ENCODE data around the gene RDH5.
A peak's percentile ranks its signal among the peaks of the same experiment; 100 is the strongest.

The RDH5 gene

GRCh38 chr12:55728939-55729818, 9.0 kb downstream of the RDH5 start, which contains the start of gene CD63:
TSS of gene CD63 (minus strand) at chr12:55729009. CDS start at chr12:55728341, 668 bp downstream.
- Histone ChIP-seq H3K27ac (ENCODE audit: low read length) (no peak within 1 kb of the TSS), H3K9me3 (ENCODE audit: control insufficient read depth, insufficient read depth, low read length) (no peaks in the 10 kb centered on the region), H3K27me3 (ENCODE audit: control insufficient read depth, insufficient read depth, low read length) (no peaks in the 10 kb centered on the region), H3K4me3 (ENCODE audit: low read length) (peak within 1 kb of the TSS; percentile 68), H3K4me1 (ENCODE audit: control insufficient read depth, insufficient read depth, low read length) (0 out of 2 replicates have a peak, but pooled peaks cover 1% of the 10 kb centered on the region), H3K36me3 (ENCODE audit: control insufficient read depth, insufficient read depth, low read length) (peaks cover 5% of the 10 kb centered on the region)
- no CpG with 5 or more reads among the region's 61 CpGs for WGBS (ENCODE audit: insufficient coverage, insufficient read length)
- DNase-seq (ENCODE audit: low read depth, low spot score) = no peak

GRCh38 chr12:55729819-55730818, 9.9 kb downstream of the RDH5 start:
- Histone ChIP-seq H3K4me1 (ENCODE audit: control insufficient read depth, insufficient read depth, low read length) (0 out of 2 replicates have a peak, but pooled peaks cover 1% of the 10 kb centered on the region), H3K4me3 (ENCODE audit: low read length) (peak overlapping the region; percentile 68; the same call in 1 of the 2 replicates), H3K27me3 (ENCODE audit: control insufficient read depth, insufficient read depth, low read length) (no peaks in the 10 kb centered on the region), H3K36me3 (ENCODE audit: control insufficient read depth, insufficient read depth, low read length) (peaks cover 3% of the 10 kb centered on the region; the same call in 1 of the 2 replicates), H3K9me3 (ENCODE audit: control insufficient read depth, insufficient read depth, low read length) (no peaks in the 10 kb centered on the region), H3K27ac (ENCODE audit: low read length) (no peak overlapping the region)
- no CpG with 5 or more reads among the region's 19 CpGs for WGBS (ENCODE audit: insufficient coverage, insufficient read length)
- DNase-seq (ENCODE audit: low read depth, low spot score) = no peak

GRCh38 chr12:55732288-55732687, 12.1 kb downstream of the RDH5 start:
- Histone ChIP-seq H3K4me3 (ENCODE audit: low read length) (no peak overlapping the region), H3K9me3 (ENCODE audit: control insufficient read depth, insufficient read depth, low read length) (no peaks in the 10 kb centered on the region), H3K27me3 (ENCODE audit: control insufficient read depth, insufficient read depth, low read length) (no peaks in the 10 kb centered on the region), H3K36me3 (ENCODE audit: control insufficient read depth, insufficient read depth, low read length) (no peaks in the 10 kb centered on the region), H3K27ac (ENCODE audit: low read length) (no peak overlapping the region), H3K4me1 (ENCODE audit: control insufficient read depth, insufficient read depth, low read length) (peaks cover 3% of the 10 kb centered on the region; the same call in 1 of the 2 replicates)
- no peak for DNase-seq (ENCODE audit: low read depth, low spot score)
- no CpG with 5 or more reads among the region's 4 CpGs for WGBS (ENCODE audit: insufficient coverage, insufficient read length)

GRCh38 chr12:55733021-55733555, 12.9 kb downstream of the RDH5 start:
- no peak overlapping the region for H3K27ac ChIP-seq (ENCODE audit: low read length)
- H3K36me3 ChIP-seq (ENCODE audit: control insufficient read depth, insufficient read depth, low read length) = no peaks in the 10 kb centered on the region
- WGBS (ENCODE audit: insufficient coverage, insufficient read length) = no CpG with 5 or more reads among the region's 14 CpGs
- H3K4me1 ChIP-seq (ENCODE audit: control insufficient read depth, insufficient read depth, low read length) = peaks cover 4% of the 10 kb centered on the region; the same call in 1 of the 2 replicates
- no peaks in the 10 kb centered on the region for H3K9me3 ChIP-seq (ENCODE audit: control insufficient read depth, insufficient read depth, low read length)
- H3K4me3 ChIP-seq (ENCODE audit: low read length) = no peak overlapping the region
- no peak for DNase-seq (ENCODE audit: low read depth, low spot score)
- H3K27me3 ChIP-seq (ENCODE audit: control insufficient read depth, insufficient read depth, low read length) = no peaks in the 10 kb centered on the region

- H3K4me3 ChIP-seq (ENCODE audit: low read length) = no peak overlapping the region
- H3K27ac ChIP-seq (ENCODE audit: low read length) = no peak overlapping the region
- H3K36me3 ChIP-seq (ENCODE audit: control insufficient read depth, insufficient read depth, low read length) = no peaks in the 10 kb centered on the region
- WGBS (ENCODE audit: insufficient coverage, insufficient read length) = no CpG with 5 or more reads among the region's 2 CpGs
- peaks cover 4% of the 10 kb centered on the region; the same call in 1 of the 2 replicates for H3K4me1 ChIP-seq (ENCODE audit: control insufficient read depth, insufficient read depth, low read length)
- H3K27me3 ChIP-seq (ENCODE audit: control insufficient read depth, insufficient read depth, low read length) = no peaks in the 10 kb centered on the region
- no peaks in the 10 kb centered on the region for H3K9me3 ChIP-seq (ENCODE audit: control insufficient read depth, insufficient read depth, low read length)
- no peak for DNase-seq (ENCODE audit: low read depth, low spot score)
These were observed 13.7 kb downstream of the RDH5 start for GRCh38 chr12:55733858-55734257.

GRCh38 chr12:55734595-55734994, 14.4 kb downstream of the RDH5 start:
- no CpG with 5 or more reads among the region's 3 CpGs for WGBS (ENCODE audit: insufficient coverage, insufficient read length)
- H3K27me3 ChIP-seq (ENCODE audit: control insufficient read depth, insufficient read depth, low read length) = no peaks in the 10 kb centered on the region
- H3K36me3 ChIP-seq (ENCODE audit: control insufficient read depth, insufficient read depth, low read length) = no peaks in the 10 kb centered on the region
- H3K4me1 ChIP-seq (ENCODE audit: control insufficient read depth, insufficient read depth, low read length) = peaks cover 4% of the 10 kb centered on the region; the same call in 1 of the 2 replicates
- DNase-seq (ENCODE audit: low read depth, low spot score) = no peak
- no peak overlapping the region for H3K4me3 ChIP-seq (ENCODE audit: low read length)
- no peak overlapping the region for H3K27ac ChIP-seq (ENCODE audit: low read length)
- no peaks in the 10 kb centered on the region for H3K9me3 ChIP-seq (ENCODE audit: control insufficient read depth, insufficient read depth, low read length)

GRCh38 chr12:55736076-55736475, 15.9 kb downstream of the RDH5 start:
- Histone ChIP-seq H3K4me3 (ENCODE audit: low read length) (no peak overlapping the region), H3K36me3 (ENCODE audit: control insufficient read depth, insufficient read depth, low read length) (no peaks in the 10 kb centered on the region), H3K27ac (ENCODE audit: low read length) (no peak overlapping the region), H3K4me1 (ENCODE audit: control insufficient read depth, insufficient read depth, low read length) (peaks cover 4% of the 10 kb centered on the region; the same call in 1 of the 2 replicates), H3K9me3 (ENCODE audit: control insufficient read depth, insufficient read depth, low read length) (no peaks in the 10 kb centered on the region), H3K27me3 (ENCODE audit: control insufficient read depth, insufficient read depth, low read length) (no peaks in the 10 kb centered on the region)
- WGBS (ENCODE audit: insufficient coverage, insufficient read length) = no CpG with 5 or more reads among the region's 3 CpGs
- DNase-seq (ENCODE audit: low read depth, low spot score) = no peak

- peak; percentile 98 for DNase-seq (ENCODE audit: low read depth, low spot score)
- peaks cover 4% of the 10 kb centered on the region; the same call in 1 of the 2 replicates for H3K4me1 ChIP-seq (ENCODE audit: control insufficient read depth, insufficient read depth, low read length)
- no peak overlapping the region for H3K27ac ChIP-seq (ENCODE audit: low read length)
- no CpG with 5 or more reads among the region's 6 CpGs for WGBS (ENCODE audit: insufficient coverage, insufficient read length)
- H3K36me3 ChIP-seq (ENCODE audit: control insufficient read depth, insufficient read depth, low read length) = no peaks in the 10 kb centered on the region
- H3K9me3 ChIP-seq (ENCODE audit: control insufficient read depth, insufficient read depth, low read length) = no peaks in the 10 kb centered on the region
- no peak overlapping the region for H3K4me3 ChIP-seq (ENCODE audit: low read length)
- H3K27me3 ChIP-seq (ENCODE audit: control insufficient read depth, insufficient read depth, low read length) = no peaks in the 10 kb centered on the region
These were observed 16.8 kb downstream of the RDH5 start for GRCh38 chr12:55736780-55737580.

DNA sequence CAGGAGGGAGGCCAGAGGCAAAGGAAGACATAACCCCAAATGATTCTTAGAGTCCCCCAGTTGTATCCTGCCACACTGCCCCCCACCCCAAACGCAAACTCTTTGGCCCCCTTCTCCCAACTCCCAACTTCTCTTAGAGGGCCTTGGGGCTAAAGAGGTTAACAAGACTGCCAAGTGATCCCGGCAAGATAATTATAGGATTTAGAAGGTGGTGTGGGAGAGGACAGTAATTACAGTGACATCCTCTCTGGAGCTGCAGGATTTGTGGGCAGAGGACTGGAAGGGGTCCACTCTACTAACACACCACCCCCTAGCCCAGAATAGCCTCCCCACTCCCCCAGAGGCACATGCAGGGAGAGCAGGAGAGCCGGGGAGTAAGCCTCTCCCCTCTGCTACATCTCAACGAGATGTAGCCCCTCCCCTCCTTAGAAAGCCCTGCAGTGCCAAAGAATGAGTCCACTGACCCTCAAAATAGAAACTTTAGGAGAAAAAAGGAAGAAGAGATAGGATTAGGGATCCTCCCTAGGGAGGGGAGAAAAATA, 17.5 kb downstream of the RDH5 start:
- no peak for DNase-seq (ENCODE audit: low read depth, low spot score)
- Histone ChIP-seq H3K9me3 (ENCODE audit: control insufficient read depth, insufficient read depth, low read length) (no peaks in the 10 kb centered on the region), H3K27ac (ENCODE audit: low read length) (no peak overlapping the region), H3K4me1 (ENCODE audit: control insufficient read depth, insufficient read depth, low read length) (peaks cover 5% of the 10 kb centered on the region; the same call in 1 of the 2 replicates), H3K27me3 (ENCODE audit: control insufficient read depth, insufficient read depth, low read length) (no peaks in the 10 kb centered on the region), H3K4me3 (ENCODE audit: low read length) (peak overlapping the region; percentile 26; the same call in 1 of the 2 replicates), H3K36me3 (ENCODE audit: control insufficient read depth, insufficient read depth, low read length) (no peaks in the 10 kb centered on the region)
- WGBS (ENCODE audit: insufficient coverage, insufficient read length) = no CpG with 5 or more reads among the region's 4 CpGs
